Cerebellar cortex (tissue), 1 donor: ENCODE measurements around the gene NEUROD6.

Source experiments
- DNase-seq: peaks from one replicate; pipeline ENCODE4 v3.0.0-alpha.2; 2015; ENCODE audit warnings: low spot score

Gene NEUROD6

GRCh38 chr7:31335161-31335856 lies 5.2 kb downstream of the NEUROD6 start:
- no peak for DNase-seq

GRCh38 chr7:31333291-31333690 lies 7.2 kb downstream of the NEUROD6 start:
- DNase-seq: no peak

GRCh38 chr7:31327071-31327470 lies 13.5 kb downstream of the NEUROD6 start:
- no peak for DNase-seq

- DNase-seq: peak; percentile 13
These were observed 14.1 kb downstream of the NEUROD6 start for GRCh38 chr7:31326416-31326815.

- no peak for DNase-seq
These were observed 17.4 kb downstream of the NEUROD6 start for GRCh38 chr7:31323101-31323500.

- DNase-seq: no peak
These were observed 19.9 kb downstream of the NEUROD6 start for GRCh38 chr7:31320675-31321074.

- no peak for DNase-seq
These were observed 22.2 kb downstream of the NEUROD6 start for GRCh38 chr7:31318313-31318712.

GRCh38 chr7:31316876-31317275 lies 23.6 kb downstream of the NEUROD6 start:
- no peak for DNase-seq

- DNase-seq: no peak
These were observed 24.8 kb downstream of the NEUROD6 start for GRCh38 chr7:31315758-31316157.

- DNase-seq: no peak
These were observed 25.7 kb downstream of the NEUROD6 start for GRCh38 chr7:31314781-31315180.

- no peak for DNase-seq
These were observed 27.6 kb downstream of the NEUROD6 start for GRCh38 chr7:31312889-31313288.

GRCh38 chr7:31311552-31311951 lies 29.0 kb downstream of the NEUROD6 start:
- no peak for DNase-seq

GRCh38 chr7:31310321-31310935 lies 30.1 kb downstream of the NEUROD6 start:
- DNase-seq: peak; percentile 9

GRCh38 chr7:31309407-31309806 lies 31.1 kb downstream of the NEUROD6 start:
- DNase-seq: no peak

- DNase-seq: no peak
These were observed 31.9 kb downstream of the NEUROD6 start for GRCh38 chr7:31308652-31309051.

- DNase-seq: peak; percentile 55
These were observed 32.6 kb downstream of the NEUROD6 start for GRCh38 chr7:31307972-31308371.

GRCh38 chr7:31305260-31305659 lies 35.3 kb downstream of the NEUROD6 start:
- DNase-seq: no peak

- DNase-seq: no peak
These were observed 36.1 kb downstream of the NEUROD6 start for GRCh38 chr7:31304446-31304845.

- no peak for DNase-seq
These were observed 38.2 kb downstream of the NEUROD6 start for GRCh38 chr7:31302356-31302755.

- no peak for DNase-seq
These were observed 41.2 kb downstream of the NEUROD6 start for GRCh38 chr7:31299336-31299735.

GRCh38 chr7:31290601-31291000 lies 49.9 kb downstream of the NEUROD6 start:
- DNase-seq: no peak
